GM13977 (cell line): ENCODE results near the gene CCDC13.

ENCODE experiments used
- DNase-seq: peaks from one replicate; pipeline ENCODE4 v3.0.0; 2012; ENCODE audit warnings: low spot score
- CTCF ChIP-seq: IDR thresholded peaks from 2 replicates; pipeline ENCODE4 v1.5.1; 2012; ENCODE audit warnings: mild to moderate bottlenecking, control low read depth; ENCODE audit not compliant: insufficient read depth; ENCODE audit errors: extremely low read depth, missing control alignments
- in situ Hi-C: fragments of 300-500 bp; cut with MboI; formaldehyde crosslinking; loops from one replicate; pipeline ENCODE4 v1.12.0; 2022; ENCODE audit warnings: low sequenced_read_pairs, low pct_unique_long_range_greater_than_20kb, mixed read lengths, inconsistent platforms; ENCODE audit not compliant: unreplicated experiment

CCDC13 gene

GRCh38 chr3:42736081-42736480, 37.0 kb downstream of the CCDC13 start:
- DNase-seq, result no peak
- in situ Hi-C loops, result no loop called here
- no peak for TF ChIP-seq CTCF

DNA sequence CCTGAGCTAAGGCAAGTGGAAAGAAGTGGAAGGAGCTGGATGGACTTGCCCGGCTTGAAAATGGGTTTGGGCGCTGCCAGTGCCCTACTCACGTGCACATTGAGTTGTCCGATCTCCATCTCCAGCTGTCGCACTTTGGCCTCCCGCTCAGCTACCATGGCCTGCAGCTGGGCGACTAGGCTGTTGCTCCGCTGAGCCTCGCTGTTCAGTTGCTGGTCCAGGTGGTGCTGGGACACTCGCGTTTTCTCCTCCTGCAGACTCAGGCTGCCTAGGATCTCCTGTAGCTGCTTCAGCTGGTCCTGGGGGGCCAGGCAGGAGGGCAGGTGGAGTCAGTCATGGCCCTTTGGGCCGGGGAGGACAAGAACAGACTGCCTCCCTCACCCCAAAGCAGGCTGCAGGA, 37.4 kb downstream of the CCDC13 start:
- DNase-seq, result no peak
- in situ Hi-C loops, result no loop called here
- TF ChIP-seq CTCF, result no peak

- no peak for TF ChIP-seq CTCF
- no peak for DNase-seq
- in situ Hi-C loops, result no loop called here
Observed at GRCh38 chr3:42735019-42735418, 38.0 kb downstream of the CCDC13 start.

- in situ Hi-C loops, result no loop called here
- DNase-seq, result no peak
- no peak for TF ChIP-seq CTCF
Observed at GRCh38 chr3:42734263-42734860, 38.7 kb downstream of the CCDC13 start.

GRCh38 chr3:42733501-42734262, 39.4 kb downstream of the CCDC13 start:
- DNase-seq, result no peak
- in situ Hi-C loops, result no loop called here
- no peak for TF ChIP-seq CTCF

DNA sequence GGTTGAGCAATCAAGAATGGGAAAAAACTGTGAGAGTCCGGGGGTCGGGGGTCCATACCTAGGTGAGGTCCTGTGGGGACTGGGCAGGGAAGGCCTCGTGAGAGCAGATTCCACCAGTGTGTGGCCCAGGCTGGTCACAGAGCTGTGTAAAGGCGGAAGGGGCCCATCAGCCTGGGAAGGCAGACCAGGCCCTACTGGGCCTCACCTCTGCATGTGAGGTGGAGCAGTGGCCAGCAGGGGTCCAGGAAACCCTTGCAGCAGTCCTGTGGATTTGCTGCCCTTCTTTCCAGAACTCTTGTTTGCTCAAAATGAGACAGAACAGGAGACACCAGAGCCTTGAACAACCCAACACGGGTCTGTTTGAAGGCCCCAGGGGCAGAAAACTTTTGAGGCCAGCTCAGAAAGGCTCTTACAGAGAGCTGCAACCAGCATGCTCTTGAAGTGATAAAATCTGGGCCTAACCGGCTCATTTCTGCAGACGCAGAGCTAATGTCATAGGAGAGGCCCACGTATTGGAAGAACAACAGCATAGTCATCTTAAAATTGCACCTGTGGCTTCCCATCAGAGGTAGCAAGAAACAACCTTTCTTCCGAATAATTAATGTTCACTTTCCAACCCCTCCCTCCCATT, 40.1 kb downstream of the CCDC13 start:
- in situ Hi-C loops, result no loop called here
- no peak for DNase-seq
- TF ChIP-seq CTCF, result no peak
